MM.1S (cell line): ENCODE results near the gene PIGT.

Experiments used
- CTCF ChIP-seq: fragments of 300-600 bp; sonication (generic); IDR thresholded peaks from 2 replicates; pipeline ENCODE4 v1.5.1; 2016; ENCODE audit warnings: antibody characterized with exemption, low read length, mixed read lengths
- EZH2 ChIP-seq: fragments of 300-600 bp; sonication (generic); optimal IDR thresholded peaks from 2 replicates; pipeline ENCODE3; 2017; ENCODE audit warnings: low read depth, mild to moderate bottlenecking, antibody characterized with exemption, low read length, mixed read lengths
- EZH2phosphoT487 ChIP-seq: fragments of 300-600 bp; sonication (generic); IDR thresholded peaks from 2 replicates; pipeline ENCODE4 v1.6.1; 2018; ENCODE audit warnings: antibody characterized with exemption, low read length

- TF ChIP-seq CTCF (no peak), EZH2phosphoT487 (no peak), EZH2 (no peak)
Measured at GRCh38 chr20:45402946-45403345, 13.0 kb upstream of the PIGT start.
